Measurements from ENCODE around the gene SNX18.

DNA sequence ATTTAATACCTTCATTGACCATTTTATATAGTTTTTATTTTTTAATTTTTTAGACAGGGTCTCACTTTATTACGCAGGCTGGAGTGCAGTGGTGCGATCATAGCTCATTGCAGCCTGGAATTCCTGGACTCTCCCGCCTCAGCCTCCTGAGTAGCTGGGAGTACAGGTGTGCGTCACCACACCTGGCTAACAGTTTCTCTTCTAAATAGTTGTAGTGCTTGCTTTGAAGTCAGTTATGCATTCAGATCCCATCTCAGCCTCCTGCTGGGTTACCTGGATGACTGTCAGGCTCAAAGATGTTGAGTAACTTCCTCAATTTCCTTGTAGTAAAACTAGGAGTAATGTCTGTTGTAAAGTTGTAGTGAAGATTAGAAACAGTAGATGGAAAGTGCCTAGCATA lies 21.4 kb downstream of the SNX18 start:
- TF ChIP-seq, protein P1, sequence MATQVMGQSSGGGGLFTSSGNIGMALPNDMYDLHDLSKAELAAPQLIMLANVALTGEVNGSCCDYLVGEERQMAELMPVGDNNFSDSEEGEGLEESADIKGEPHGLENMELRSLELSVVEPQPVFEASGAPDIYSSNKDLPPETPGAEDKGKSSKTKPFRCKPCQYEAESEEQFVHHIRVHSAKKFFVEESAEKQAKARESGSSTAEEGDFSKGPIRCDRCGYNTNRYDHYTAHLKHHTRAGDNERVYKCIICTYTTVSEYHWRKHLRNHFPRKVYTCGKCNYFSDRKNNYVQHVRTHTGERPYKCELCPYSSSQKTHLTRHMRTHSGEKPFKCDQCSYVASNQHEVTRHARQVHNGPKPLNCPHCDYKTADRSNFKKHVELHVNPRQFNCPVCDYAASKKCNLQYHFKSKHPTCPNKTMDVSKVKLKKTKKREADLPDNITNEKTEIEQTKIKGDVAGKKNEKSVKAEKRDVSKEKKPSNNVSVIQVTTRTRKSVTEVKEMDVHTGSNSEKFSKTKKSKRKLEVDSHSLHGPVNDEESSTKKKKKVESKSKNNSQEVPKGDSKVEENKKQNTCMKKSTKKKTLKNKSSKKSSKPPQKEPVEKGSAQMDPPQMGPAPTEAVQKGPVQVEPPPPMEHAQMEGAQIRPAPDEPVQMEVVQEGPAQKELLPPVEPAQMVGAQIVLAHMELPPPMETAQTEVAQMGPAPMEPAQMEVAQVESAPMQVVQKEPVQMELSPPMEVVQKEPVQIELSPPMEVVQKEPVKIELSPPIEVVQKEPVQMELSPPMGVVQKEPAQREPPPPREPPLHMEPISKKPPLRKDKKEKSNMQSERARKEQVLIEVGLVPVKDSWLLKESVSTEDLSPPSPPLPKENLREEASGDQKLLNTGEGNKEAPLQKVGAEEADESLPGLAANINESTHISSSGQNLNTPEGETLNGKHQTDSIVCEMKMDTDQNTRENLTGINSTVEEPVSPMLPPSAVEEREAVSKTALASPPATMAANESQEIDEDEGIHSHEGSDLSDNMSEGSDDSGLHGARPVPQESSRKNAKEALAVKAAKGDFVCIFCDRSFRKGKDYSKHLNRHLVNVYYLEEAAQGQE (IDR thresholded peaks at IDR 0.05; ENCODE audit: low read depth, low read length) = no peak
- TF ChIP-seq POLR2AphosphoS5 (IDR thresholded peaks at IDR 0.05; ENCODE audit: low read depth, low read length) = no peak
- no peak for TF ChIP-seq GATA2 (CRISPR knock-in tag; IDR thresholded peaks at IDR 0.05)
